Omental fat pad (tissue), 4 donors: ENCODE results near the gene BZW2. TPM values are rescaled to one million over a fixed set of nuclear protein-coding genes. Genes with fewer than 3 reads are reported as not detected.
A peak's percentile ranks its signal among the peaks of the same experiment; 100 is the strongest.

ENCODE experiments used
- ATAC-seq: fragments of 150-250 bp; one replicate; pipeline ENCODE4 v1.9.1; 2016; ENCODE audit warnings: mild to moderate bottlenecking, moderate library complexity; ENCODE audit not compliant: low FRiP score
- DNase-seq: peaks from one replicate; pipeline ENCODE4 v3.0.0-alpha.2; 2019; ENCODE audit warnings: low spot score
- CTCF ChIP-seq, 3 donors: fragments of 450-650 bp; IDR thresholded peaks; one replicate each; pipeline ENCODE4 v1.5.1; 2016 to 2017; ENCODE audit warnings: antibody characterized with exemption in 3 of 3, mild to moderate bottlenecking in 3 of 3, moderate library complexity in 2 of 3
- total RNA-seq, 4 donors: library from RNA; depleted of rRNA; stranded (reverse); fragments of >200 nt; gene quantifications; one replicate each; pipeline ENCODE4 v1.1.0, GENCODE V29; 2016

The BZW2 gene
- total RNA-seq, 4 donors from 2014 or later: 44.9 to 92.7 (median 55.4) TPM

GRCh38 chr7:16644157-16644556, 1.8 kb upstream of the BZW2 start:
- DNase-seq (no peak), ATAC-seq (no peak)
- no peak for TF ChIP-seq CTCF (IDR thresholded peaks at IDR 0.05)

GRCh38 chr7:16644636-16645592, 1.1 kb upstream of the BZW2 start:
- DNase-seq: peak; percentile 28

GRCh38 chr7:16646472-16647072, 591 bp downstream of the BZW2 start:
- ATAC-seq (peak; percentile 35), DNase-seq (no peak)
- no peak for TF ChIP-seq CTCF (IDR thresholded peaks at IDR 0.05)

More at GRCh38 chr7:16644636-16645592, 1.1 kb upstream of the BZW2 start:
- ATAC-seq: peak; percentile 37
- TF ChIP-seq CTCF (IDR thresholded peaks at IDR 0.05): no peak

- no peak for TF ChIP-seq CTCF (IDR thresholded peaks at IDR 0.05)
- DNase-seq (no peak), ATAC-seq (no peak)
Measured at GRCh38 chr7:16647435-16647960, 1.5 kb downstream of the BZW2 start.

- no peak for ATAC-seq
- no peak for TF ChIP-seq CTCF (IDR thresholded peaks at IDR 0.05)
- DNase-seq: no peak
Measured at GRCh38 chr7:16648551-16648950, 2.6 kb downstream of the BZW2 start.

GRCh38 chr7:16649196-16649595, 3.2 kb downstream of the BZW2 start:
- ATAC-seq (no peak), DNase-seq (no peak)
- TF ChIP-seq CTCF (IDR thresholded peaks at IDR 0.05): no peak
